HEK293 (cell line): ENCODE results near the gene CCDC7.

ENCODE experiments used
- BCL11A ChIP-seq: fragments of 450-650 bp; formaldehyde crosslinking; IDR thresholded peaks from 2 replicates; pipeline ENCODE4 v1.5.1; 2016; ENCODE audit warnings: low read depth, missing biosample characterization, missing genetic modification characterization
- GLIS1 ChIP-seq: fragments of 450-650 bp; formaldehyde crosslinking; IDR thresholded peaks from 2 replicates; pipeline ENCODE4 v1.5.1; 2016; ENCODE audit warnings: missing biosample characterization, missing genetic modification characterization
- SETDB1 ChIP-seq: IDR thresholded peaks from one replicate; pipeline ENCODE4 v1.6.1; 2017; ENCODE audit warnings: mild to moderate bottlenecking, low read length, moderate library complexity, mixed read lengths; ENCODE audit not compliant: insufficient read length
- ZBTB20 ChIP-seq: fragments of 450-650 bp; formaldehyde crosslinking; IDR thresholded peaks from 2 replicates; pipeline ENCODE4 v1.5.1; 2016; ENCODE audit warnings: missing biosample characterization, missing genetic modification characterization
- ZFP3 ChIP-seq: fragments of 450-650 bp; formaldehyde crosslinking; IDR thresholded peaks from 2 replicates; pipeline ENCODE4 v1.5.1; 2016; ENCODE audit warnings: low read depth, missing biosample characterization, missing genetic modification characterization
- ZNF155 ChIP-seq: fragments of 450-650 bp; formaldehyde crosslinking; IDR thresholded peaks from 2 replicates; pipeline ENCODE4 v1.5.1; 2016; ENCODE audit warnings: missing biosample characterization, missing genetic modification characterization
- ZNF335 ChIP-seq: fragments of 450-650 bp; formaldehyde crosslinking; conservative IDR thresholded peaks from 2 replicates; pipeline ENCODE4 v1.5.1; 2016; ENCODE audit warnings: missing biosample characterization, missing genetic modification characterization
- ZNF548 ChIP-seq: fragments of 450-650 bp; formaldehyde crosslinking; IDR thresholded peaks from 2 replicates; pipeline ENCODE4 v1.5.1; 2016; ENCODE audit warnings: missing biosample characterization, missing genetic modification characterization
- TF ChIP-seq, protein P1 (sequence below): fragments of 450-650 bp; formaldehyde crosslinking; IDR thresholded peaks from 2 replicates; pipeline ENCODE4 v1.5.1; 2016; ENCODE audit warnings: missing biosample characterization, missing genetic modification characterization
- TF ChIP-seq, protein P2 (sequence below): fragments of 450-650 bp; formaldehyde crosslinking; optimal IDR thresholded peaks from 2 replicates; pipeline ENCODE3; 2016; ENCODE audit warnings: missing biosample characterization, mild to moderate bottlenecking, missing genetic modification characterization
- TF ChIP-seq, protein P3 (sequence below): fragments of 450-650 bp; formaldehyde crosslinking; IDR thresholded peaks from 2 replicates; pipeline ENCODE4 v1.5.1; 2016; ENCODE audit warnings: missing biosample characterization, missing genetic modification characterization, low read depth
- TF ChIP-seq, protein P4 (sequence below): fragments of 450-650 bp; formaldehyde crosslinking; IDR thresholded peaks from 2 replicates; pipeline ENCODE4 v1.5.1; 2016; ENCODE audit warnings: missing biosample characterization, missing genetic modification characterization, low read depth

DNA sequence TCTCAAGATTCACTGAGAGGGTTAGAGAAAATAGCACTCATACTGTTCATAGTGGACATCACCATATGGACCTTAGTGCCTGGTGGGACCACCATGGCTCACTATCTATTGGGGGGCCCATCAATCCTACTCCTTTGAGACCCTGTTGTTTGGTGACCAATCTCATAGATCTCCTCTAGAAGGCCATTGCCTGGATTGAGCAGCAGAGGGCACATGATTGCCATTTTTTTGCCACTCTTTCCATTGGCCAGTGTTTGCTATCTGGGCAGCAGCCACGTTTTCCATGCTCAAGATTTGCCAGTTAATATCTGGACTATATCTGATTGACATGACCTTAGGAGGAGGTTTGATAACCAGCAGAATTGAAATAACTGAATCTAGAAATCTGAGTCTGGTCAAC, 267.6 kb downstream of the CCDC7 start:
- no peak for TF ChIP-seq ZFP3 (tag by site-specific recombination)
- no peak for TF ChIP-seq SETDB1
- TF ChIP-seq ZNF155: no peak
- TF ChIP-seq, protein P1, sequence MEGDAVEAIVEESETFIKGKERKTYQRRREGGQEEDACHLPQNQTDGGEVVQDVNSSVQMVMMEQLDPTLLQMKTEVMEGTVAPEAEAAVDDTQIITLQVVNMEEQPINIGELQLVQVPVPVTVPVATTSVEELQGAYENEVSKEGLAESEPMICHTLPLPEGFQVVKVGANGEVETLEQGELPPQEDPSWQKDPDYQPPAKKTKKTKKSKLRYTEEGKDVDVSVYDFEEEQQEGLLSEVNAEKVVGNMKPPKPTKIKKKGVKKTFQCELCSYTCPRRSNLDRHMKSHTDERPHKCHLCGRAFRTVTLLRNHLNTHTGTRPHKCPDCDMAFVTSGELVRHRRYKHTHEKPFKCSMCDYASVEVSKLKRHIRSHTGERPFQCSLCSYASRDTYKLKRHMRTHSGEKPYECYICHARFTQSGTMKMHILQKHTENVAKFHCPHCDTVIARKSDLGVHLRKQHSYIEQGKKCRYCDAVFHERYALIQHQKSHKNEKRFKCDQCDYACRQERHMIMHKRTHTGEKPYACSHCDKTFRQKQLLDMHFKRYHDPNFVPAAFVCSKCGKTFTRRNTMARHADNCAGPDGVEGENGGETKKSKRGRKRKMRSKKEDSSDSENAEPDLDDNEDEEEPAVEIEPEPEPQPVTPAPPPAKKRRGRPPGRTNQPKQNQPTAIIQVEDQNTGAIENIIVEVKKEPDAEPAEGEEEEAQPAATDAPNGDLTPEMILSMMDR (tag by site-specific recombination): no peak
- no peak for TF ChIP-seq ZNF548 (tag by site-specific recombination)
- TF ChIP-seq GLIS1 (tag by site-specific recombination): no peak
- TF ChIP-seq, protein P2, sequence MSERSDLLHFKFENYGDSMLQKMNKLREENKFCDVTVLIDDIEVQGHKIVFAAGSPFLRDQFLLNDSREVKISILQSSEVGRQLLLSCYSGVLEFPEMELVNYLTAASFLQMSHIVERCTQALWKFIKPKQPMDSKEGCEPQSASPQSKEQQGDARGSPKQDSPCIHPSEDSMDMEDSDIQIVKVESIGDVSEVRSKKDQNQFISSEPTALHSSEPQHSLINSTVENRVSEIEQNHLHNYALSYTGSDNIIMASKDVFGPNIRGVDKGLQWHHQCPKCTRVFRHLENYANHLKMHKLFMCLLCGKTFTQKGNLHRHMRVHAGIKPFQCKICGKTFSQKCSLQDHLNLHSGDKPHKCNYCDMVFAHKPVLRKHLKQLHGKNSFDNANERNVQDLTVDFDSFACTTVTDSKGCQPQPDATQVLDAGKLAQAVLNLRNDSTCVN (tag by site-specific recombination): no peak
- TF ChIP-seq, protein P3, sequence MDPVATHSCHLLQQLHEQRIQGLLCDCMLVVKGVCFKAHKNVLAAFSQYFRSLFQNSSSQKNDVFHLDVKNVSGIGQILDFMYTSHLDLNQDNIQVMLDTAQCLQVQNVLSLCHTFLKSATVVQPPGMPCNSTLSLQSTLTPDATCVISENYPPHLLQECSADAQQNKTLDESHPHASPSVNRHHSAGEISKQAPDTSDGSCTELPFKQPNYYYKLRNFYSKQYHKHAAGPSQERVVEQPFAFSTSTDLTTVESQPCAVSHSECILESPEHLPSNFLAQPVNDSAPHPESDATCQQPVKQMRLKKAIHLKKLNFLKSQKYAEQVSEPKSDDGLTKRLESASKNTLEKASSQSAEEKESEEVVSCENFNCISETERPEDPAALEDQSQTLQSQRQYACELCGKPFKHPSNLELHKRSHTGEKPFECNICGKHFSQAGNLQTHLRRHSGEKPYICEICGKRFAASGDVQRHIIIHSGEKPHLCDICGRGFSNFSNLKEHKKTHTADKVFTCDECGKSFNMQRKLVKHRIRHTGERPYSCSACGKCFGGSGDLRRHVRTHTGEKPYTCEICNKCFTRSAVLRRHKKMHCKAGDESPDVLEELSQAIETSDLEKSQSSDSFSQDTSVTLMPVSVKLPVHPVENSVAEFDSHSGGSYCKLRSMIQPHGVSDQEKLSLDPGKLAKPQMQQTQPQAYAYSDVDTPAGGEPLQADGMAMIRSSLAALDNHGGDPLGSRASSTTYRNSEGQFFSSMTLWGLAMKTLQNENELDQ (tag by site-specific recombination): no peak
- TF ChIP-seq ZNF335 (tag by site-specific recombination): no peak
- TF ChIP-seq ZBTB20: no peak
- TF ChIP-seq BCL11A: no peak
- TF ChIP-seq, protein P4, sequence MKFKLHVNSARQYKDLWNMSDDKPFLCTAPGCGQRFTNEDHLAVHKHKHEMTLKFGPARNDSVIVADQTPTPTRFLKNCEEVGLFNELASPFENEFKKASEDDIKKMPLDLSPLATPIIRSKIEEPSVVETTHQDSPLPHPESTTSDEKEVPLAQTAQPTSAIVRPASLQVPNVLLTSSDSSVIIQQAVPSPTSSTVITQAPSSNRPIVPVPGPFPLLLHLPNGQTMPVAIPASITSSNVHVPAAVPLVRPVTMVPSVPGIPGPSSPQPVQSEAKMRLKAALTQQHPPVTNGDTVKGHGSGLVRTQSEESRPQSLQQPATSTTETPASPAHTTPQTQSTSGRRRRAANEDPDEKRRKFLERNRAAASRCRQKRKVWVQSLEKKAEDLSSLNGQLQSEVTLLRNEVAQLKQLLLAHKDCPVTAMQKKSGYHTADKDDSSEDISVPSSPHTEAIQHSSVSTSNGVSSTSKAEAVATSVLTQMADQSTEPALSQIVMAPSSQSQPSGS (tag by site-specific recombination): no peak
